Kidney epithelial cell (primary cell): ENCODE data around the gene DSCAM. TPM values are rescaled to one million over a fixed set of nuclear protein-coding genes. Genes with fewer than 3 reads are reported as not detected.

Source experiments
- DNase-seq: peaks from one replicate; pipeline ENCODE4 v3.0.0-alpha.2; 2010; ENCODE audit warnings: low read depth
- H3K27me3 ChIP-seq: 2 replicates; pipeline ENCODE4 v1.6.0; 2011; ENCODE audit warnings: low read length; ENCODE audit not compliant: control insufficient read depth, insufficient read depth
- H3K36me3 ChIP-seq: 2 replicates; pipeline ENCODE4 v1.5.1; 2011; ENCODE audit warnings: low read length; ENCODE audit not compliant: control insufficient read depth, insufficient read depth
- H3K4me3 ChIP-seq: 2 replicates; pipeline ENCODE4 v1.5.1; 2011; ENCODE audit warnings: low read depth, mild to moderate bottlenecking, control low read depth, low read length
- CTCF ChIP-seq: IDR thresholded peaks from 2 replicates; pipeline ENCODE4 v1.5.1; 2011; ENCODE audit warnings: mild to moderate bottlenecking, moderate library complexity, low read length, control low read depth, inconsistent platforms; ENCODE audit not compliant: insufficient read depth, poor library complexity, severe bottlenecking
- total RNA-seq: library from RNA; depleted of rRNA; stranded (reverse); fragments of >200 nt; gene quantifications from 2 replicates; pipeline ENCODE4 v1.2.3, GENCODE V29; 2015

DSCAM gene
- total RNA-seq, 1 donor from 2014 or later, result 0.21 TPM

- Histone ChIP-seq H3K36me3 (no peaks in the 10 kb centered on the region), H3K4me3 (no peak overlapping the region), H3K27me3 (no peaks in the 10 kb centered on the region)
- no peak for TF ChIP-seq CTCF
- no peak for DNase-seq
Observed at GRCh38 chr21:40200946-40201345, 646.0 kb downstream of the DSCAM start.

DNA sequence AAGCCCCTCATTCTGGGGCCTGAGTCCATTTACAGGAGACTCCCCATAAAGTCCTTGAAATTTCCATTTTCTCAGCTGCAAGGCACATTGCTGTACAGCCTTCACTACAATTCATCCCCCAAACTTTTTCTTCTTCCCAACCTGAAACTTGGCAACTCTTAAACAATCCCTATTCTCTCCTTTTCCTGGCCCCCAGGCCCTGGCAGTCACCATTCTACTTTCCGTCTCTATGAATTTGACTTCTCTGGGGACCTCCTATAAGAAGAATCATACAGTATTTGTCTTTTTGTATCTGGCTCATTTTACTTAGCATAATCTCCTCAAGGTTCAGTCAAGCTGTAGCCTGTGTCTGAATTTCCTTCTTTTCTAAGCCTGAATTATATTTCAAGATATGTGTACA lies 646.8 kb downstream of the DSCAM start:
- H3K4me3 ChIP-seq, result no peak overlapping the region
- no peaks in the 10 kb centered on the region for H3K27me3 ChIP-seq
- no peak for DNase-seq
- TF ChIP-seq CTCF, result no peak
- H3K36me3 ChIP-seq, result no peaks in the 10 kb centered on the region

- no peaks in the 10 kb centered on the region for H3K36me3 ChIP-seq
- TF ChIP-seq CTCF, result no peak
- no peak overlapping the region for H3K4me3 ChIP-seq
- no peak for DNase-seq
- no peaks in the 10 kb centered on the region for H3K27me3 ChIP-seq
Observed at GRCh38 chr21:40194185-40194980, 652.6 kb downstream of the DSCAM start.

DNA sequence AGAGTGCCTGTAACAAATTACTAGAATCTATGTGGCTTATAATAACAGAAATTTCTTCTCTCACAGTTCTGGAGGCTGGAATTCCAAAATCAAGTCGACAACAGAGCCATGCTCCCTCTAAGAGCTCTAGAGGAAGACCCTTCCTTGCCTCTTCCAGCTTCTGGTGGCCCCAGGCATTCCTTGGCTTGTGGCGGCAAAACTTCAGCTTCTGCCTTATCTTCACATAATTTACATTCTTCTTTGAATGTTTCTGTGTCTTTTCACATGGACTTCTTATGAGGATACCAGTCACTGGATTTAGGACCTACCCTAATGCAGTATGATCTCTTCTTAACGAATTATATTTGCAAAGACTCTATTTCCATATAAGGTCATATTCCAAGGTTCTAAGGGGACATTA lies 655.3 kb downstream of the DSCAM start:
- H3K4me3 ChIP-seq, result no peak overlapping the region
- TF ChIP-seq CTCF, result no peak
- no peak for DNase-seq
- no peaks in the 10 kb centered on the region for H3K27me3 ChIP-seq
- H3K36me3 ChIP-seq, result no peaks in the 10 kb centered on the region

- H3K4me3 ChIP-seq, result no peak overlapping the region
- no peak for DNase-seq
- H3K36me3 ChIP-seq, result no peaks in the 10 kb centered on the region
- H3K27me3 ChIP-seq, result no peaks in the 10 kb centered on the region
- no peak for TF ChIP-seq CTCF
Observed at GRCh38 chr21:40191196-40191595, 655.8 kb downstream of the DSCAM start.
